Upper lobe of left lung (tissue), 4 donors: ENCODE data around the gene HACL1.

ENCODE experiments used
- POLR2A ChIP-seq, 4 donors: fragments of 450-650 bp; IDR thresholded peaks; one replicate each; pipeline ENCODE4 v1.5.1; 2016 to 2017; ENCODE audit warnings: antibody characterized with exemption in 4 of 4, mild to moderate bottlenecking in 2 of 4
- POLR2AphosphoS5 ChIP-seq, 2 donors: sonication (generic); formaldehyde crosslinking; IDR thresholded peaks; one replicate each; pipeline ENCODE4 v1.5.1; 2017; ENCODE audit warnings: antibody characterized with exemption in 2 of 2
- TF ChIP-seq, protein P1 (sequence below), 6 experiments: fragments of 450-650 bp in 4 of 6; fragments of 200-600 bp in 2 of 6; sonication (generic) in 2 of 6; IDR thresholded peaks; one replicate each; pipeline ENCODE4 v1.5.1; 2016 to 2019; ENCODE audit warnings: antibody characterized with exemption in 6 of 6

- TF ChIP-seq, protein P1, sequence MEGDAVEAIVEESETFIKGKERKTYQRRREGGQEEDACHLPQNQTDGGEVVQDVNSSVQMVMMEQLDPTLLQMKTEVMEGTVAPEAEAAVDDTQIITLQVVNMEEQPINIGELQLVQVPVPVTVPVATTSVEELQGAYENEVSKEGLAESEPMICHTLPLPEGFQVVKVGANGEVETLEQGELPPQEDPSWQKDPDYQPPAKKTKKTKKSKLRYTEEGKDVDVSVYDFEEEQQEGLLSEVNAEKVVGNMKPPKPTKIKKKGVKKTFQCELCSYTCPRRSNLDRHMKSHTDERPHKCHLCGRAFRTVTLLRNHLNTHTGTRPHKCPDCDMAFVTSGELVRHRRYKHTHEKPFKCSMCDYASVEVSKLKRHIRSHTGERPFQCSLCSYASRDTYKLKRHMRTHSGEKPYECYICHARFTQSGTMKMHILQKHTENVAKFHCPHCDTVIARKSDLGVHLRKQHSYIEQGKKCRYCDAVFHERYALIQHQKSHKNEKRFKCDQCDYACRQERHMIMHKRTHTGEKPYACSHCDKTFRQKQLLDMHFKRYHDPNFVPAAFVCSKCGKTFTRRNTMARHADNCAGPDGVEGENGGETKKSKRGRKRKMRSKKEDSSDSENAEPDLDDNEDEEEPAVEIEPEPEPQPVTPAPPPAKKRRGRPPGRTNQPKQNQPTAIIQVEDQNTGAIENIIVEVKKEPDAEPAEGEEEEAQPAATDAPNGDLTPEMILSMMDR (IDR thresholded peaks at IDR 0.05): no peak
- TF ChIP-seq POLR2A (IDR thresholded peaks at IDR 0.05) (no peak), POLR2AphosphoS5 (IDR thresholded peaks at IDR 0.05) (no peak)
Observed at GRCh38 chr3:15578289-15578867, 23.0 kb downstream of the HACL1 start.
